ENCODE data around the gene BUD31. TPM values are rescaled to one million over a fixed set of nuclear protein-coding genes. Genes with fewer than 3 reads are reported as not detected.

The BUD31 gene
- total RNA-seq, 2 donors from 2014 or later: 36.7 to 57.0 TPM

- no peaks in the 10 kb centered on the region for H3K27me3 ChIP-seq
- H3K9me3 ChIP-seq: no peaks in the 10 kb centered on the region
- no peak overlapping the region for H3K4me3 ChIP-seq
- peaks cover 64% of the 10 kb centered on the region for H3K36me3 ChIP-seq
- no peaks in the 10 kb centered on the region for H3K4me1 ChIP-seq
- peak in 1 of 2 donors; percentile 61 for TF ChIP-seq CTCF (IDR thresholded peaks at IDR 0.05)
- no peak overlapping the region for H3K27ac ChIP-seq
- no peak for DNase-seq (ENCODE audit: low spot score)
Observed at GRCh38 chr7:99365318-99366141, 43.2 kb upstream of the BUD31 start.

GRCh38 chr7:99366646-99367045 lies 42.1 kb upstream of the BUD31 start:
- H3K27me3 ChIP-seq: no peaks in the 10 kb centered on the region
- peaks cover 53% of the 10 kb centered on the region for H3K36me3 ChIP-seq
- no peak overlapping the region for H3K4me3 ChIP-seq
- TF ChIP-seq CTCF (IDR thresholded peaks at IDR 0.05): no peak
- no peak overlapping the region for H3K27ac ChIP-seq
- H3K9me3 ChIP-seq: no peaks in the 10 kb centered on the region
- DNase-seq (ENCODE audit: low spot score): no peak
- H3K4me1 ChIP-seq: no peaks in the 10 kb centered on the region

- Histone ChIP-seq H3K27me3 (no peaks in the 10 kb centered on the region), H3K36me3 (peaks cover 33% of the 10 kb centered on the region), H3K27ac (no peak overlapping the region), H3K9me3 (no peaks in the 10 kb centered on the region), H3K4me3 (no peak overlapping the region), H3K4me1 (peaks cover 0 to 14% of the 10 kb centered on the region in 2 donors)
- TF ChIP-seq CTCF (IDR thresholded peaks at IDR 0.05): no peak
- DNase-seq (ENCODE audit: low spot score): no peak
Observed at GRCh38 chr7:99368750-99369389, 39.9 kb upstream of the BUD31 start.

- no peak for TF ChIP-seq CTCF (IDR thresholded peaks at IDR 0.05)
- DNase-seq (ENCODE audit: low spot score): no peak
- peaks cover 0 to 20% of the 10 kb centered on the region in 2 donors for H3K4me1 ChIP-seq
- peaks cover 23% of the 10 kb centered on the region for H3K36me3 ChIP-seq
- H3K9me3 ChIP-seq: no peaks in the 10 kb centered on the region
- H3K27me3 ChIP-seq: no peaks in the 10 kb centered on the region
- H3K4me3 ChIP-seq: no peak overlapping the region
- H3K27ac ChIP-seq: no peak overlapping the region
Observed at GRCh38 chr7:99369767-99370391, 38.9 kb upstream of the BUD31 start.

GRCh38 chr7:99371376-99371920 lies 37.3 kb upstream of the BUD31 start:
- no peak for TF ChIP-seq CTCF (IDR thresholded peaks at IDR 0.05)
- H3K9me3 ChIP-seq: no peaks in the 10 kb centered on the region
- H3K27me3 ChIP-seq: no peaks in the 10 kb centered on the region
- no peak for DNase-seq (ENCODE audit: low spot score)
- H3K36me3 ChIP-seq: peaks cover 8% of the 10 kb centered on the region
- H3K4me3 ChIP-seq: no peak overlapping the region
- no peak overlapping the region for H3K27ac ChIP-seq
- H3K4me1 ChIP-seq: peaks cover 0 to 31% of the 10 kb centered on the region in 2 donors
